Colonic mucosa (tissue), 4 donors: ENCODE measurements around the gene ENKD1. TPM values are rescaled to one million over a fixed set of nuclear protein-coding genes. Genes with fewer than 3 reads are reported as not detected.

ENCODE experiments used
- DNase-seq: peaks from one replicate; pipeline ENCODE4 v3.0.0-alpha.2; 2020
- H3K27ac ChIP-seq: fragments of 200-600 bp; one replicate; pipeline ENCODE4 v1.8.0; 2021
- H3K27me3 ChIP-seq: fragments of 200-600 bp; one replicate; pipeline ENCODE4 v1.8.0; 2021
- H3K36me3 ChIP-seq: fragments of 200-600 bp; one replicate; pipeline ENCODE4 v1.8.0; 2021
- H3K4me1 ChIP-seq: fragments of 200-600 bp; one replicate; pipeline ENCODE4 v1.8.0; 2021; ENCODE audit warnings: mild to moderate bottlenecking
- H3K4me3 ChIP-seq: fragments of 200-600 bp; one replicate; pipeline ENCODE4 v1.8.0; 2021
- H3K9ac ChIP-seq, 2 donors: one replicate each; pipeline ENCODE4 v1.7.0; 2013; ENCODE audit warnings: control low read depth in 2 of 2, low read depth in 2 of 2, low read length in 2 of 2
- H3K9me3 ChIP-seq: fragments of 200-600 bp; one replicate; pipeline ENCODE4 v1.8.0; 2021
- CTCF ChIP-seq: fragments of 200-600 bp; IDR thresholded peaks from one replicate; pipeline ENCODE4 v1.8.0; 2022; ENCODE audit warnings: antibody characterized with exemption, mild to moderate bottlenecking
- intact Hi-C: fragments of 100-400 bp; cut with DNase I; formaldehyde crosslinking; loops from one replicate; pipeline ENCODE4 v1.14.1; 2022
- total RNA-seq, 2 donors: library from RNA; stranded (reverse); fragmentation: NEBNext Ultra II Directional in 1 of 2; extraction: Animal tissue kit (Norgen Biotek cat#: 25700) in 1 of 2; gene quantifications; one replicate each; pipeline ENCODE4 v1.2.1, GENCODE V29; 2021
- donor health status: healthy.
- donor health status: DM: no; HTN: no; CAD: no.
- donor health status: DM: no; HTN: no; CAD: no.

The ENKD1 gene
- total RNA-seq, 2 donors from 2014 or later = 9.1 to 13.0 TPM

GRCh38 chr16:67676939-67677338 lies 10.4 kb upstream of the ENKD1 start:
- H3K27ac ChIP-seq = no peak overlapping the region
- intact Hi-C loops = loop anchor here (5.0 kb wide), 2 partner anchors 40 to 250 kb away; partner anchors contain the start of gene GFOD2

GRCh38 chr16:67676516-67676915 lies 10.0 kb upstream of the ENKD1 start:
- Histone ChIP-seq H3K9me3 (no peaks in the 10 kb centered on the region), H3K4me3 (no peak overlapping the region), H3K4me1 (peaks cover 22% of the 10 kb centered on the region), H3K27ac (no peak overlapping the region), H3K9ac (no peak overlapping the region), H3K36me3 (no peaks in the 10 kb centered on the region), H3K27me3 (no peaks in the 10 kb centered on the region)
- no peak for DNase-seq
- intact Hi-C loops = loop anchor here (5.0 kb wide), 2 partner anchors 41 to 251 kb away; partner anchors contain the start of gene GFOD2
- no peak for TF ChIP-seq CTCF

More at GRCh38 chr16:67676939-67677338, 10.4 kb upstream of the ENKD1 start:
- H3K36me3 ChIP-seq = no peaks in the 10 kb centered on the region
- H3K27me3 ChIP-seq = no peaks in the 10 kb centered on the region
- no peak overlapping the region for H3K9ac ChIP-seq
- no peak for TF ChIP-seq CTCF
- peaks cover 22% of the 10 kb centered on the region for H3K4me1 ChIP-seq
- H3K9me3 ChIP-seq = no peaks in the 10 kb centered on the region
- no peak overlapping the region for H3K4me3 ChIP-seq
- DNase-seq = no peak

- Histone ChIP-seq H3K27ac (no peak overlapping the region), H3K9me3 (no peaks in the 10 kb centered on the region), H3K36me3 (no peaks in the 10 kb centered on the region), H3K4me3 (no peak overlapping the region), H3K27me3 (no peaks in the 10 kb centered on the region), H3K4me1 (peaks cover 22% of the 10 kb centered on the region), H3K9ac (no peak overlapping the region)
- DNase-seq = no peak
- intact Hi-C loops = loop anchor here (5.0 kb wide), 2 partner anchors 41 to 251 kb away; partner anchors contain the start of gene GFOD2
- TF ChIP-seq CTCF = no peak
These were observed 9.4 kb upstream of the ENKD1 start for GRCh38 chr16:67675999-67676398.

GRCh38 chr16:67675579-67675935 lies 9.0 kb upstream of the ENKD1 start:
- Histone ChIP-seq H3K4me1 (peaks cover 22% of the 10 kb centered on the region), H3K9ac (no peak overlapping the region), H3K9me3 (no peaks in the 10 kb centered on the region), H3K36me3 (no peaks in the 10 kb centered on the region), H3K27me3 (no peaks in the 10 kb centered on the region), H3K27ac (no peak overlapping the region), H3K4me3 (no peak overlapping the region)
- no peak for DNase-seq
- intact Hi-C loops = loop anchor here (5.0 kb wide), 2 partner anchors 42 to 252 kb away; partner anchors contain the start of gene GFOD2
- TF ChIP-seq CTCF = no peak

- Histone ChIP-seq H3K4me1 (peaks cover 22% of the 10 kb centered on the region), H3K36me3 (no peaks in the 10 kb centered on the region), H3K9ac (peak overlapping the region; percentile 26 to 67), H3K27ac (peak overlapping the region; percentile 86), H3K9me3 (no peaks in the 10 kb centered on the region), H3K27me3 (no peaks in the 10 kb centered on the region), H3K4me3 (no peak overlapping the region)
- intact Hi-C loops = loop anchor here (5.0 kb wide), 3 partner anchors 42 to 252 kb away; partner anchors contain the start of gene GFOD2
- no peak for TF ChIP-seq CTCF
- no peak for DNase-seq
These were observed 8.5 kb upstream of the ENKD1 start for GRCh38 chr16:67674851-67675578.
